Gastrocnemius medialis (tissue), 4 donors: ENCODE measurements around the gene USF3.

Experiments used
- POLR2A ChIP-seq, 2 donors: fragments of 450-650 bp; IDR thresholded peaks; one replicate each; pipeline ENCODE4 v1.6.1; 2017; ENCODE audit warnings: antibody characterized with exemption in 2 of 2, mild to moderate bottlenecking in 2 of 2, moderate library complexity in 2 of 2
- TF ChIP-seq, protein P1 (sequence below), 5 experiments: fragments of 450-650 bp in 3 of 5; fragments of 200-600 bp in 2 of 5; sonication (generic) in 2 of 5; IDR thresholded peaks in 4 of 5; conservative IDR thresholded peaks in 1 of 5; 1 replicate in 4 of 5; 2 replicates in 1 of 5; pipeline ENCODE4 v1.5.1; 2016 to 2019; ENCODE audit warnings: antibody characterized with exemption in 5 of 5, mild to moderate bottlenecking in 3 of 5, moderate library complexity in 3 of 5

DNA sequence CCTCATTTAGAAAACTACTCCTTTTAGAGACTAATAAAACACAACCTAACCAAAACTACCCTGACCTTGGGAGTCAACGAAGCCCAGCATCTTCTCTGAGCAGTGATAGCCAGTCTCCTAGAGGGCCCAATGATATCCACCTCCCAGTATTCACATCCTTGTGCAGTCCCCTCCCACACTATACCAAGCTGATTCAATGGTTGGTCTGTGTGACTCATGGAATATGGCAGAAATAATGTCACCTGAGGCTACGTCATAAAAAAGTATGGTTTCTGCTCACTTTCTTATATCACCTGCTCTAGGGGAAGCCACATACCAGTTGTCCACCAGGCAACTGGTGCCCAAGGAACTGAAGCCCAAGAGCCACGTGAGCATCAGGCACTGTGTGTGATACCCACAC is 21.4 kb upstream of the USF3 start:
- TF ChIP-seq, protein P1, sequence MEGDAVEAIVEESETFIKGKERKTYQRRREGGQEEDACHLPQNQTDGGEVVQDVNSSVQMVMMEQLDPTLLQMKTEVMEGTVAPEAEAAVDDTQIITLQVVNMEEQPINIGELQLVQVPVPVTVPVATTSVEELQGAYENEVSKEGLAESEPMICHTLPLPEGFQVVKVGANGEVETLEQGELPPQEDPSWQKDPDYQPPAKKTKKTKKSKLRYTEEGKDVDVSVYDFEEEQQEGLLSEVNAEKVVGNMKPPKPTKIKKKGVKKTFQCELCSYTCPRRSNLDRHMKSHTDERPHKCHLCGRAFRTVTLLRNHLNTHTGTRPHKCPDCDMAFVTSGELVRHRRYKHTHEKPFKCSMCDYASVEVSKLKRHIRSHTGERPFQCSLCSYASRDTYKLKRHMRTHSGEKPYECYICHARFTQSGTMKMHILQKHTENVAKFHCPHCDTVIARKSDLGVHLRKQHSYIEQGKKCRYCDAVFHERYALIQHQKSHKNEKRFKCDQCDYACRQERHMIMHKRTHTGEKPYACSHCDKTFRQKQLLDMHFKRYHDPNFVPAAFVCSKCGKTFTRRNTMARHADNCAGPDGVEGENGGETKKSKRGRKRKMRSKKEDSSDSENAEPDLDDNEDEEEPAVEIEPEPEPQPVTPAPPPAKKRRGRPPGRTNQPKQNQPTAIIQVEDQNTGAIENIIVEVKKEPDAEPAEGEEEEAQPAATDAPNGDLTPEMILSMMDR (IDR thresholded peaks at IDR 0.05 in 4 of 5, conservative IDR thresholded peaks at IDR 0.05 in 1 of 5): no peak
- no peak for TF ChIP-seq POLR2A (IDR thresholded peaks at IDR 0.05)
